MCF 10A (cell line): Measurements from ENCODE around the gene SLC41A3. TPM values are rescaled to one million over a fixed set of nuclear protein-coding genes. Genes with fewer than 3 reads are reported as not detected.

Experiments
- BruUV-seq: library from RNA; stranded (reverse); fragments of 400-500 nt; replicated peaks from 2 replicates; lab custom pipeline; 2021; lab: Mats Ljungman, UMichigan
- CTCF ChIA-PET: fragments of 300-600 bp; sonication (Branson Sonifier 250); formaldehyde crosslinking; extraction: SDS; loops from one replicate; lab custom pipeline; 2021; ENCODE audit warnings: antibody characterized with exemption, inconsistent platforms; lab: Yijun Ruan, JAX
- POLR2A ChIA-PET: fragments of 300-600, 350-650 bp; sonication (Branson Sonifier 250); formaldehyde crosslinking; extraction: SDS; loops from one replicate; lab custom pipeline; 2020; ENCODE audit warnings: antibody characterized with exemption, inconsistent platforms; lab: Yijun Ruan, JAX
- DNase-seq: peaks from one replicate; pipeline ENCODE4 v3.0.0-alpha.2; 2018; ENCODE audit not compliant: unreplicated experiment
- H3K27ac Mint-ChIP-seq: one replicate; pipeline ENCODE4 v1.8.0; 2022; ENCODE audit warnings: mild to moderate bottlenecking, low read depth, mixed read lengths; ENCODE audit not compliant: unreplicated experiment
- H3K27me3 Mint-ChIP-seq: one replicate; pipeline ENCODE4 v1.8.0; 2022; ENCODE audit warnings: mixed read lengths; ENCODE audit not compliant: insufficient read depth, unreplicated experiment
- H3K36me3 Mint-ChIP-seq: one replicate; pipeline ENCODE4 v1.8.0; 2022; ENCODE audit warnings: mild to moderate bottlenecking, moderate library complexity, mixed read lengths; ENCODE audit not compliant: insufficient read depth, unreplicated experiment
- H3K4me1 Mint-ChIP-seq: one replicate; pipeline ENCODE4 v1.8.0; 2022; ENCODE audit warnings: mixed read lengths; ENCODE audit not compliant: insufficient read depth, unreplicated experiment
- H3K4me3 Mint-ChIP-seq: one replicate; pipeline ENCODE4 v1.8.0; 2022; ENCODE audit warnings: mild to moderate bottlenecking, moderate library complexity, mixed read lengths; ENCODE audit not compliant: unreplicated experiment
- H3K9me3 Mint-ChIP-seq: one replicate; pipeline ENCODE4 v1.8.0; 2022; ENCODE audit warnings: mixed read lengths; ENCODE audit not compliant: unreplicated experiment
- intact Hi-C: fragments of 100-400 bp; cut with micrococcal nuclease; formaldehyde crosslinking; loops from 2 replicates; pipeline ENCODE4 v1.14.1; 2022
- total RNA-seq: library from RNA; stranded (reverse); gene quantifications from 2 replicates; pipeline ENCODE4 v1.2.3, GENCODE V29; 2022
- TF ChIP-seq, protein P1 (sequence below): fragments of 200-600 bp; IDR thresholded peaks from one replicate; pipeline ENCODE4 v1.8.0; 2022; ENCODE audit warnings: antibody characterized with exemption, mild to moderate bottlenecking; ENCODE audit not compliant: unreplicated experiment

Gene SLC41A3
- total RNA-seq, 1 experiment from 2014 or later, result 43.2 TPM

DNA sequence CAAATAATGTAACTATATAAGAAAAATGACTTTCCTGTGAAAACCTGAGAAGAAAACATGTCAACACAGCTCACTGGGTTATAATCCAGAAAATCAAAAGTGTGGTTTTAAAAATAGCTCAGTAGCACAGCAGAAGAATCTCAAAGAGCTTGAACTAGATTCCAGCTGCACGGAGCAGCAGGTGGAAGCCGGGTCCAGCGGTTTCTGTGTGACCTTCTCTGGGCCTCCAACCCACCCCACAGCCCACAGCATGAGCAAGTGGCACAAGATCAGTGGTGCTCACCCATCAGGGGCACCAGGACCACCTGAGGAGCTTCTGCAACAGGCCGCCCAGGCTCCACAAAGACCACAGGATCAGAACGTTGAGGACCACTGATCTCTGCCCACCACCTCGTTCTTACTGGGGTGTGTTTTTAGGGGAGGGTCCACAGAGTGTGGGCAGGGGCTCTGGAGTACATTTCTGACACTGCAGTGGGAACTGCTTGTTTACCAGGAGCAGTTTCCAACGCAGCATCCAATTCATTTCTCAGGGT lies 23.2 kb downstream of the SLC41A3 start:
- ChIA-PET CTCF (no interaction called here), POLR2A (no interaction called here)
- H3K4me3 Mint-ChIP-seq, result no peak overlapping the region
- H3K36me3 Mint-ChIP-seq, result peaks cover 2% of the 10 kb centered on the region
- BruUV-seq, result no TSS peak
- no peaks in the 10 kb centered on the region for H3K9me3 Mint-ChIP-seq
- DNase-seq, result no peak
- peaks cover 33% of the 10 kb centered on the region for H3K4me1 Mint-ChIP-seq
- intact Hi-C loops, result no loop called here
- no peak overlapping the region for H3K27ac Mint-ChIP-seq
- H3K27me3 Mint-ChIP-seq, result no peaks in the 10 kb centered on the region
- TF ChIP-seq, protein P1, sequence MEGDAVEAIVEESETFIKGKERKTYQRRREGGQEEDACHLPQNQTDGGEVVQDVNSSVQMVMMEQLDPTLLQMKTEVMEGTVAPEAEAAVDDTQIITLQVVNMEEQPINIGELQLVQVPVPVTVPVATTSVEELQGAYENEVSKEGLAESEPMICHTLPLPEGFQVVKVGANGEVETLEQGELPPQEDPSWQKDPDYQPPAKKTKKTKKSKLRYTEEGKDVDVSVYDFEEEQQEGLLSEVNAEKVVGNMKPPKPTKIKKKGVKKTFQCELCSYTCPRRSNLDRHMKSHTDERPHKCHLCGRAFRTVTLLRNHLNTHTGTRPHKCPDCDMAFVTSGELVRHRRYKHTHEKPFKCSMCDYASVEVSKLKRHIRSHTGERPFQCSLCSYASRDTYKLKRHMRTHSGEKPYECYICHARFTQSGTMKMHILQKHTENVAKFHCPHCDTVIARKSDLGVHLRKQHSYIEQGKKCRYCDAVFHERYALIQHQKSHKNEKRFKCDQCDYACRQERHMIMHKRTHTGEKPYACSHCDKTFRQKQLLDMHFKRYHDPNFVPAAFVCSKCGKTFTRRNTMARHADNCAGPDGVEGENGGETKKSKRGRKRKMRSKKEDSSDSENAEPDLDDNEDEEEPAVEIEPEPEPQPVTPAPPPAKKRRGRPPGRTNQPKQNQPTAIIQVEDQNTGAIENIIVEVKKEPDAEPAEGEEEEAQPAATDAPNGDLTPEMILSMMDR, result no peak

DNA sequence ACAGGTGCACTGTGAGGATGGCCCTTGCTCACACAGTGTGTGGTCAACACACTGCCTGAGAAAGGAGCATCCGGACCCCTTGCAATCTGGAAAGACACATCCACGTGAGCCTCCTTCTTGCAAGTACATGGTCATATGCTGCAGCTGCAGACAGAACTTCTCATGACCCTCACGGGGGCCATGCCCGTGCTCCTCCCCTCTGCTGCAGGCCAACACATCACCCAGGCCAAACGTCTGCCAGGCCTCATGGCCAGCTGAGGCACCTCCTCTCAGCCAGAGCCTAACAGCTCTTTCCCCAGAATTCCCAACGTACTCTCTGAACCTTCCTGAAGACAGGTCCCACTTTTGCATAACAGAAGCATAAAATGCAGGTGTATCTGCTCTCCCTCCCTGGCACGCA lies 25.3 kb downstream of the SLC41A3 start:
- no peaks in the 10 kb centered on the region for H3K27me3 Mint-ChIP-seq
- ChIA-PET POLR2A (no interaction called here), CTCF (interaction anchor here (1.0 kb wide), 1 partner anchor 131 kb away, joined by 3 read pairs; no protein-coding TSS in a partner anchor)
- intact Hi-C loops, result no loop called here
- H3K36me3 Mint-ChIP-seq, result peaks cover 5% of the 10 kb centered on the region
- no peak for DNase-seq
- H3K9me3 Mint-ChIP-seq, result no peaks in the 10 kb centered on the region
- H3K4me1 Mint-ChIP-seq, result peaks cover 45% of the 10 kb centered on the region
- no TSS peak for BruUV-seq
- no peak overlapping the region for H3K4me3 Mint-ChIP-seq
- no peak overlapping the region for H3K27ac Mint-ChIP-seq
- TF ChIP-seq, protein P1, result no peak

DNA sequence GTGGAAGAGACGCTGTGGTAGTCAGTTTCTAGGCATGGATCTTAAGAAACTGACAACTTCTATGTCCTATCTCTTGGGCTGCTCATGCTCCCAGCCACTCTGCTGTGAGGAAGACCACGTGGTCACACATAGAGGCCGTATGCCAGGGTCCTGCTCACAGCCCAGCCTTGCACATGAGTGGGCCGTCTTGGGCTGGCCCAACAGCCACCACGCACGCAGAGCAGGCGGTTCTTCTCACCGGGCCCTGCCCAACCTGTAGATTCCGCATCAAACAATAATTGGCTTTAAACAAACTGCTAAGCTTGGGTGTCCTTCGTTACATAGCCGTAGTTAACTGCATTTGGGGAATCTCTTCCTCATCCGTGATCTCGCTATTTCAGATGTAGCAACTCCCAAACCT lies 26.0 kb downstream of the SLC41A3 start:
- Mint-ChIP-seq H3K9me3 (no peaks in the 10 kb centered on the region), H3K4me3 (peak overlapping the region; percentile 53), H3K36me3 (peaks cover 5% of the 10 kb centered on the region), H3K27ac (peak overlapping the region; percentile 98), H3K4me1 (peaks cover 48% of the 10 kb centered on the region), H3K27me3 (no peaks in the 10 kb centered on the region)
- intact Hi-C loops, result no loop called here
- TF ChIP-seq, protein P1, result no peak
- BruUV-seq, result no TSS peak
- DNase-seq, result no peak
- ChIA-PET POLR2A (no interaction called here), CTCF (interaction anchor here (1.0 kb wide), 1 partner anchor 131 kb away, joined by 3 read pairs; no protein-coding TSS in a partner anchor)

DNA sequence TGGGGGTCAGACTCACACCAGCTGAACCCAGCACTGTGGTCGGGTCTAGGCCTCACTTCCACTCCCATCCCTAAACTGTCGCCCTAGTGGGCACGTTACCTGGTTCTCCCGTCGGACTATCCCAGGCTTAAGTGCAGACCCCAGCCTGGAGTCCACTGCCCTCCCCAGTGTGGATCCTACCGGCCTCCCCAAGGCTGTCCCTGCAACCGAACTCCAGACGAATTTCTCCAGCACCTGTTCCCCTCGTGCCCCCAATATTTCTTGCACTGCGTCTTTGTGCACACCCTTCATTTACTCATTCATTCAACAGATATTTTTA lies 26.5 kb downstream of the SLC41A3 start:
- Mint-ChIP-seq H3K27ac (peak overlapping the region; percentile 98), H3K9me3 (no peaks in the 10 kb centered on the region), H3K36me3 (peaks cover 5% of the 10 kb centered on the region), H3K4me3 (peak overlapping the region; percentile 53), H3K27me3 (no peaks in the 10 kb centered on the region), H3K4me1 (peaks cover 48% of the 10 kb centered on the region)
- ChIA-PET CTCF (interaction anchor here (0.6 to 1.0 kb wide), 3 partner anchors 30 to 130 kb away, joined by 3 to 5 read pairs (median 3); no protein-coding TSS in a partner anchor), POLR2A (interaction anchor here (0.7 to 1.6 kb wide), 3 partner anchors 24 to 1130 kb away, joined by 3 to 7 read pairs (median 3); no protein-coding TSS in a partner anchor)
- no peak for DNase-seq
- no TSS peak for BruUV-seq
- intact Hi-C loops, result no loop called here
- TF ChIP-seq, protein P1, result no peak
